H1 (cell line): ENCODE data around the gene RNF212. TPM values are rescaled to one million over a fixed set of nuclear protein-coding genes. Genes with fewer than 3 reads are reported as not detected.

Source experiments
- CTCF ChIA-PET: fragments of 300-600 bp; sonication (Branson Sonifier 250); formaldehyde crosslinking; loops from one replicate; lab custom pipeline; 2021; ENCODE audit not compliant: partially characterized antibody; lab: Charles Lee
- POLR2A ChIA-PET: fragments of 300-600 bp; sonication (Branson Sonifier 250); formaldehyde crosslinking; loops from one replicate; lab custom pipeline; 2021; ENCODE audit warnings: inconsistent platforms; ENCODE audit not compliant: partially characterized antibody; lab: Charles Lee
- DNase-seq, 2 experiments: peaks; one replicate each; pipeline versions ENCODE4 v3.0.0 to v3.0.0-alpha.2; 2010 to 2022; ENCODE audit warnings: low spot score in 2 of 2, low read depth in 1 of 2, mixed read lengths in 1 of 2
- FAIRE-seq: peaks from 2 replicates; lab custom pipeline; 2011; peaks lifted over from hg19 to GRCh38; lab: Jason Lieb, UNC
- H2AFZ ChIP-seq: 2 replicates; pipeline ENCODE4 v1.8.1; 2012; ENCODE audit warnings: low read length, inconsistent platforms
- H2AK5ac ChIP-seq: 2 replicates; pipeline ENCODE4 v1.6.1; 2013; ENCODE audit warnings: low read depth, low read length
- H2BK120ac ChIP-seq: replicated peaks from 2 replicates; pipeline ENCODE3; 2013; ENCODE audit warnings: low read depth, low read length, inconsistent platforms
- H2BK12ac ChIP-seq: 2 replicates; pipeline ENCODE4 v1.6.1; 2013; ENCODE audit warnings: low read depth, low read length
- H2BK15ac ChIP-seq: 2 replicates; pipeline ENCODE4 v1.6.1; 2013; ENCODE audit warnings: low read length
- H2BK20ac ChIP-seq: 2 replicates; pipeline ENCODE4 v1.6.1; 2013; ENCODE audit warnings: low read length
- H2BK5ac ChIP-seq: 2 replicates; pipeline ENCODE4 v1.6.1; 2013; ENCODE audit warnings: low read depth, low read length
- H3K14ac ChIP-seq: 2 replicates; pipeline ENCODE4 v1.6.1; 2013; ENCODE audit warnings: inconsistent platforms; ENCODE audit not compliant: insufficient read length
- H3K18ac ChIP-seq: 2 replicates; pipeline ENCODE4 v1.6.1; 2013; ENCODE audit warnings: low read length; ENCODE audit errors: extremely low read depth
- H3K23ac ChIP-seq: 2 replicates; pipeline ENCODE4 v1.6.1; 2013; ENCODE audit warnings: inconsistent platforms; ENCODE audit not compliant: insufficient read length
- H3K23me2 ChIP-seq: 2 replicates; pipeline ENCODE4 v1.6.1; 2013; ENCODE audit warnings: low read depth, low read length
- H3K27ac ChIP-seq: 2 replicates; pipeline ENCODE4 v1.6.1; 2011; ENCODE audit warnings: low read depth, low read length, inconsistent platforms
- H3K27me3 ChIP-seq, 4 experiments: replicated peaks in 1 of 4; 1 replicate in 1 of 4; 2 replicates in 3 of 4; pipeline versions ENCODE4 v1.6.1 to v1.8.1; 2011 to 2013; ENCODE audit warnings: low read length in 3 of 4, mild to moderate bottlenecking in 3 of 4, inconsistent platforms in 2 of 4, mixed read lengths in 2 of 4, moderate library complexity in 1 of 4; ENCODE audit not compliant: control insufficient read depth in 3 of 4, insufficient read depth in 3 of 4; ENCODE audit errors: extremely low read depth in 1 of 4
- H3K36me3 ChIP-seq, 4 experiments: 2 replicates each; pipeline versions ENCODE4 v1.6.1 to v1.8.1; 2011 to 2013; ENCODE audit warnings: mild to moderate bottlenecking in 4 of 4, low read length in 3 of 4, moderate library complexity in 2 of 4, control low read depth in 1 of 4, inconsistent platforms in 1 of 4; ENCODE audit not compliant: insufficient read depth in 4 of 4, control insufficient read depth in 2 of 4
- H3K4ac ChIP-seq: replicated peaks from 2 replicates; pipeline ENCODE3; 2013; ENCODE audit warnings: low read length, low read depth, mixed read lengths, inconsistent platforms; ENCODE audit not compliant: insufficient read length
- H3K4me1 ChIP-seq, 4 experiments: replicated peaks in 1 of 4; 1 replicate in 1 of 4; 2 replicates in 3 of 4; pipeline versions ENCODE4 v1.6.1 to v1.8.1; 2011 to 2013; ENCODE audit warnings: low read length in 3 of 4, inconsistent platforms in 2 of 4, mixed read lengths in 1 of 4; ENCODE audit not compliant: insufficient read depth in 4 of 4, control insufficient read depth in 3 of 4
- H3K4me2 ChIP-seq, 2 experiments: 2 replicates each; pipeline versions ENCODE4 v1.6.1 to v1.8.1; 2011 to 2013; ENCODE audit warnings: low read depth in 2 of 2, low read length in 2 of 2, control low read depth in 1 of 2, inconsistent platforms in 1 of 2, mild to moderate bottlenecking in 1 of 2; ENCODE audit not compliant: insufficient read depth in 1 of 2
- H3K4me3 ChIP-seq, 4 experiments: fragments of 200-600, 300-600 bp in 1 of 4; sonication (generic), shearing (Covaris generic), sonication (Bioruptor Twin) in 1 of 4; 2 replicates each; pipeline versions ENCODE4 v1.5.1 to v1.8.1; 2011 to 2016; ENCODE audit warnings: low read length in 4 of 4, low read depth in 3 of 4, control low read depth in 2 of 4, inconsistent platforms in 2 of 4, mild to moderate bottlenecking in 2 of 4, mixed read lengths in 1 of 4, moderate library complexity in 1 of 4; ENCODE audit not compliant: insufficient read depth in 2 of 4; ENCODE audit errors: extremely low read depth in 1 of 4
- H3K56ac ChIP-seq: replicated peaks from 2 replicates; pipeline ENCODE3; 2013; ENCODE audit warnings: low read depth, mild to moderate bottlenecking, mixed read lengths, low read length, inconsistent platforms; ENCODE audit not compliant: insufficient read length
- H3K79me1 ChIP-seq: 2 replicates; pipeline ENCODE4 v1.6.1; 2013; ENCODE audit warnings: low read depth, low read length, control low read depth
- H3K79me2 ChIP-seq, 2 experiments: 2 replicates each; pipeline versions ENCODE4 v1.6.1 to v1.8.1; 2012 to 2013; ENCODE audit warnings: low read length in 2 of 2, mild to moderate bottlenecking in 2 of 2, inconsistent platforms in 1 of 2; ENCODE audit not compliant: insufficient read depth in 2 of 2, control insufficient read depth in 1 of 2
- H3K9ac ChIP-seq, 4 experiments: replicated peaks in 1 of 4; 1 replicate in 1 of 4; 2 replicates in 3 of 4; pipeline versions ENCODE4 v1.6.1 to v1.8.1; 2011 to 2013; ENCODE audit warnings: low read depth in 3 of 4, low read length in 3 of 4, control low read depth in 2 of 4, mild to moderate bottlenecking in 2 of 4, moderate library complexity in 2 of 4, inconsistent platforms in 1 of 4; ENCODE audit errors: extremely low read depth in 1 of 4
- H3K9me3 ChIP-seq, 2 experiments: 2 replicates each; pipeline versions ENCODE4 v1.6.1 to v1.8.1; 2012 to 2013; ENCODE audit warnings: mild to moderate bottlenecking in 2 of 2, moderate library complexity in 2 of 2, control low read depth in 1 of 2, inconsistent platforms in 1 of 2, low read depth in 1 of 2, low read length in 1 of 2, mixed read lengths in 1 of 2; ENCODE audit not compliant: insufficient read depth in 2 of 2
- H4K20me1 ChIP-seq, 2 experiments: replicated peaks in 1 of 2; 2 replicates each; pipeline versions ENCODE3 to v1.8.1; 2011 to 2013; ENCODE audit warnings: inconsistent platforms in 2 of 2, low read length in 2 of 2, mild to moderate bottlenecking in 1 of 2; ENCODE audit not compliant: insufficient read depth in 2 of 2, control insufficient read depth in 1 of 2
- H4K5ac ChIP-seq: 2 replicates; pipeline ENCODE4 v1.6.1; 2013; ENCODE audit warnings: low read length, low read depth, mixed read lengths, inconsistent platforms; ENCODE audit not compliant: insufficient read length
- H4K8ac ChIP-seq: 2 replicates; pipeline ENCODE4 v1.8.0; 2013; ENCODE audit warnings: mild to moderate bottlenecking, moderate library complexity, low read length, inconsistent platforms; ENCODE audit not compliant: insufficient read depth; ENCODE audit errors: extremely low read depth
- H4K91ac ChIP-seq: replicated peaks from 2 replicates; pipeline ENCODE3; 2013; ENCODE audit warnings: low read length, mixed read lengths, inconsistent platforms; ENCODE audit not compliant: insufficient read length
- CBX5 ChIP-seq: fragments of 300-800, 300-1000 bp; sonication (generic); IDR thresholded peaks from 2 replicates; pipeline ENCODE4 v1.7.1; 2016; ENCODE audit warnings: antibody characterized with exemption, low read length, low read depth
- CHD1 ChIP-seq: IDR thresholded peaks from 2 replicates; pipeline ENCODE4 v1.6.1; 2012; ENCODE audit warnings: low read depth, low read length, improper control_type of control experiment
- CTBP2 ChIP-seq: IDR thresholded peaks from 2 replicates; pipeline ENCODE4 v1.7.0; 2011; ENCODE audit warnings: borderline replicate concordance, mild to moderate bottlenecking, moderate library complexity, mixed read lengths, low read length; ENCODE audit not compliant: insufficient read depth, insufficient read length
- GTF2F1 ChIP-seq: IDR thresholded peaks from 2 replicates; pipeline ENCODE4 v1.6.1; 2012; ENCODE audit warnings: low read depth, low read length, improper control_type of control experiment, borderline replicate concordance
- HDAC2 ChIP-seq, 2 experiments: fragments of 300-600 bp in 1 of 2; sonication (generic) in 1 of 2; IDR thresholded peaks; 2 replicates each; pipeline ENCODE4 v1.6.1; 2011 to 2012; ENCODE audit warnings: low read depth in 2 of 2, low read length in 2 of 2, mild to moderate bottlenecking in 2 of 2, moderate library complexity in 2 of 2, borderline replicate concordance in 1 of 2, inconsistent platforms in 1 of 2
- POU5F1 ChIP-seq: IDR thresholded peaks from 2 replicates; pipeline ENCODE4 v1.6.1; 2011; ENCODE audit warnings: low read depth, mild to moderate bottlenecking, low read length, moderate library complexity
- SP1 ChIP-seq: IDR thresholded peaks from 2 replicates; pipeline ENCODE4 v1.6.1; 2011; ENCODE audit warnings: low read depth, low read length
- whole genome bisulfite sequencing, 2 experiments: shearing (Covaris generic) in 1 of 2; methylation state at CpG; one replicate each; pipeline versions ENCODE4 v1.1.6 to v1.1.7; 2013 to 2015; ENCODE audit warnings: low lambda C conversion rate in 2 of 2, mixed read lengths in 2 of 2, inconsistent platforms in 1 of 2, low coverage in 1 of 2, missing lambda C conversion rate in 1 of 2; ENCODE audit not compliant: insufficient replicate concordance in 2 of 2, insufficient coverage in 1 of 2, insufficient read length in 1 of 2; ENCODE audit errors: extremely low coverage in 1 of 2, missing lambda C conversion rate in 1 of 2; 5-methylcytosine and 5-hydroxymethylcytosine counted together
- polyA plus RNA-seq, 7 experiments: library from polyadenylated mRNA; depleted of rRNA in 3 of 7; stranded (reverse) in 5 of 7; unstranded in 2 of 7; fragments of >200 nt in 5 of 7; fragments of 200-250 nt in 2 of 7; gene quantifications; 1 replicate in 5 of 7; 2 replicates in 1 of 7; 4 replicates in 1 of 7; pipeline versions ENCODE4 v1.2.1 to v1.2.3, GENCODE V29; 2011 to 2013; ENCODE audit warnings: missing spikeins in 2 of 7, mixed read lengths in 2 of 7
- total RNA-seq: library from RNA; stranded (reverse); fragmentation: NEBNext Ultra II Directional; extraction: Animal tissue kit (Norgen Biotek cat#: 25700); gene quantifications from 2 replicates; pipeline ENCODE4 v1.2.1, GENCODE V29; 2021
- TF ChIP-seq, protein P1 (sequence below): IDR thresholded peaks from 2 replicates; pipeline ENCODE4 v1.6.1; 2012; ENCODE audit warnings: inconsistent platforms

RNF212 gene
- total and polyA plus RNA-seq, 2 of the 8 experiments (the other 6 are each of a cell fraction or from before 2014, with no cell fraction given): 3.4 to 5.4 TPM

DNA sequence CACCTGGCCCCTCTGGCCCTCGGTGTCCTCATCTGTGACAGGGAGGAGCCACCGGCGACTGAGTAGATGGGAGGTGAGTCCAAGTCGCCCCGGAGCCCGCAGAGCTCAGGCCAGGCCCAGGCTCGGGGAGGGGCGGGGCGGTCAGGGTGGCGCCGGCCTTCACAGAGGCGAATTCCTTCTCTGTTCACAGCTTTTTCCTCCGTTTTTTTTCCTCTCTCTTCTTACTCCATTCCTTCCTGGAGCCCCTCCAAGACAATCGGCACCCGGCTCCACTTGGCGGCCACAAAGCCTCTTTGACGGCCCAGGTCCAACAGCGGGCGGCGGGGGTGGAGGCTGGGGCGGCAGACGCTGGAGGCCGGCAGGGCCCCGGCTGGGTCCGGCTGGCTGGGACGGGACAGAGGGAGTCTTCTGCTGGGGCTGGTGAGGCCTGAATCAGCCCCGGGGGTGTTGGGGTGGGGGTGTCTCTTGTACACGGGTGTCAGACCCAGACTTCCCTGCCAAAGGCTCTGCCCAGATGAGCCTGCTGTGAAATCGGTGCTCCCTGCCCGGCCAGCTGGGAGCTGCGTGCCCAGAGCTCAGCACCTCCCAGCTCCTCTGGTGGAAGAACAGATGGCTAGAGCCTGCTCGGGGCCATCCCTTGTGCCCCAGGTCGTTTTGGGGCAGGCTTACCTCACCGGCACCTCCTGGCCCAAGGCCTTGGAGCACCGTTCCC lies 79.4 kb downstream of the RNF212 start:
- H4K5ac ChIP-seq: no peak overlapping the region
- FAIRE-seq: no peak
- H3K4me2 ChIP-seq: no peak overlapping the region
- H2BK120ac ChIP-seq: no peak overlapping the region
- H2AFZ ChIP-seq: no peak overlapping the region
- H3K27ac ChIP-seq: no peak overlapping the region
- H2BK15ac ChIP-seq: 0 out of 2 replicates have a peak overlapping the region, but pooled peaks have one; percentile 29
- no peak overlapping the region for H3K4me3 ChIP-seq
- WGBS, 2 experiments: 91% methylated on average over 26 of the region's 35 CpGs; no CpG with 5 or more reads in 1 of the 2 experiments
- no peak overlapping the region for H2BK20ac ChIP-seq
- no peak for TF ChIP-seq HDAC2 (IDR thresholded peaks at IDR 0.05; ENCODE audit: borderline replicate concordance in 1 of 2, low read depth in 2 of 2, low read length in 2 of 2)
- TF ChIP-seq CHD1: no peak
- TF ChIP-seq SP1: no peak
- no peak for TF ChIP-seq CTBP2
- TF ChIP-seq, protein P1, sequence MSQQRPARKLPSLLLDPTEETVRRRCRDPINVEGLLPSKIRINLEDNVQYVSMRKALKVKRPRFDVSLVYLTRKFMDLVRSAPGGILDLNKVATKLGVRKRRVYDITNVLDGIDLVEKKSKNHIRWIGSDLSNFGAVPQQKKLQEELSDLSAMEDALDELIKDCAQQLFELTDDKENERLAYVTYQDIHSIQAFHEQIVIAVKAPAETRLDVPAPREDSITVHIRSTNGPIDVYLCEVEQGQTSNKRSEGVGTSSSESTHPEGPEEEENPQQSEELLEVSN: no peak
- TF ChIP-seq CBX5: no peak
- no peak for TF ChIP-seq POU5F1
- TF ChIP-seq GTF2F1: no peak
- no peak overlapping the region for H3K14ac ChIP-seq
- H3K79me1 ChIP-seq: no peaks in the 10 kb centered on the region
- H3K4ac ChIP-seq: no peak overlapping the region
- no peaks in the 10 kb centered on the region for H3K23me2 ChIP-seq
- peak overlapping the region; percentile 71 for H4K8ac ChIP-seq
- ChIA-PET CTCF (interaction anchor here (0.8 kb wide), 2 partner anchors 11 to 17 kb away, joined by 3 to 4 read pairs; no protein-coding TSS in a partner anchor), POLR2A (interaction anchor here (1.0 to 2.3 kb wide), 6 partner anchors 10 to 79 kb away, joined by 3 to 7 read pairs (median 3); no protein-coding TSS in a partner anchor)
- H2BK12ac ChIP-seq: no peak overlapping the region
- no peaks in the 10 kb centered on the region for H4K20me1 ChIP-seq
- H3K36me3 ChIP-seq: no peaks in the 10 kb centered on the region
- H3K23ac ChIP-seq: no peak overlapping the region
- H3K4me1 ChIP-seq: peaks cover 0 to 8% (median under 1%) of the 10 kb centered on the region in 4 experiments; a peak in 1 of 7 replicates
- H3K18ac ChIP-seq: no peak overlapping the region
- no peaks in the 10 kb centered on the region for H3K79me2 ChIP-seq
- H3K56ac ChIP-seq: no peak overlapping the region
- H3K27me3 ChIP-seq: no peaks in the 10 kb centered on the region
- no peak for DNase-seq
- no peaks in the 10 kb centered on the region for H3K9me3 ChIP-seq
- H2AK5ac ChIP-seq: no peak overlapping the region
- H2BK5ac ChIP-seq: no peak overlapping the region
- no peak overlapping the region for H4K91ac ChIP-seq
- H3K9ac ChIP-seq: no peak overlapping the region
